OCI-LY1 (cell line): Measurements from ENCODE around the gene FBN2.

ENCODE experiments used
- H2AFZ ChIP-seq: fragments of 200-600 bp; sonication (generic), shearing (Covaris generic); 2 replicates; pipeline ENCODE4 v1.6.0; 2014; ENCODE audit warnings: antibody characterized with exemption, mild to moderate bottlenecking, low read length
- H3F3A ChIP-seq: fragments of 200-600 bp; sonication (generic), shearing (Covaris generic); 2 replicates; pipeline ENCODE4 v1.6.0; 2014; ENCODE audit warnings: mild to moderate bottlenecking, antibody characterized with exemption, low read length, moderate library complexity; ENCODE audit not compliant: insufficient read depth
- H3K27ac ChIP-seq: fragments of 200-600 bp; sonication (generic); 2 replicates; pipeline ENCODE4 v1.5.1; 2014; ENCODE audit warnings: low read length, mixed run types, mild to moderate bottlenecking, low read depth; ENCODE audit not compliant: poor library complexity, severe bottlenecking
- H3K27me3 ChIP-seq: fragments of 200-600 bp; sonication (generic); 2 replicates; pipeline ENCODE4 v1.6.0; 2014; ENCODE audit warnings: antibody characterized with exemption, mild to moderate bottlenecking, low read length, moderate library complexity; ENCODE audit not compliant: insufficient read depth
- H3K36me3 ChIP-seq: fragments of 200-600 bp; sonication (generic); 2 replicates; pipeline ENCODE4 v1.6.1; 2014; ENCODE audit warnings: mild to moderate bottlenecking, antibody characterized with exemption, low read length, moderate library complexity, mixed read lengths; ENCODE audit not compliant: insufficient read depth
- H3K4me1 ChIP-seq: fragments of 200-600 bp; sonication (generic); 2 replicates; pipeline ENCODE4 v1.5.1; 2014; ENCODE audit warnings: mild to moderate bottlenecking, low read length, moderate library complexity; ENCODE audit not compliant: insufficient read depth, severe bottlenecking
- H3K4me2 ChIP-seq: fragments of 200-600 bp; sonication (generic), shearing (Covaris generic); 2 replicates; pipeline ENCODE4 v1.6.1; 2014; ENCODE audit warnings: low read length
- H3K4me3 ChIP-seq: fragments of 200-600 bp; sonication (generic); 2 replicates; pipeline ENCODE4 v1.5.1; 2014; ENCODE audit warnings: low read length, low read depth, mild to moderate bottlenecking, mixed read lengths; ENCODE audit not compliant: poor library complexity, severe bottlenecking
- H3K79me2 ChIP-seq: fragments of 200-600 bp; shearing (Covaris generic); 2 replicates; pipeline ENCODE4 v1.6.1; 2016; ENCODE audit warnings: mixed run types, low read length, mixed read lengths; ENCODE audit not compliant: insufficient read depth
- H3K9ac ChIP-seq: fragments of 200-600 bp; sonication (generic), shearing (Covaris generic); 2 replicates; pipeline ENCODE4 v1.6.1; 2014; ENCODE audit warnings: mild to moderate bottlenecking, low read length, mixed read lengths
- H3K9me2 ChIP-seq: fragments of 200-600 bp; sonication (generic), shearing (Covaris generic); 2 replicates; pipeline ENCODE4 v1.6.1; 2014; ENCODE audit warnings: low read depth, mild to moderate bottlenecking, low read length, mixed read lengths
- H3K9me3 ChIP-seq: fragments of 200-600 bp; shearing (Covaris generic); 2 replicates; pipeline ENCODE4 v1.6.1; 2014; ENCODE audit warnings: low read length, mixed read lengths
- H4K20me1 ChIP-seq: fragments of 200-600 bp; sonication (generic), shearing (Covaris generic); 2 replicates; pipeline ENCODE4 v1.6.0; 2016; ENCODE audit warnings: mild to moderate bottlenecking, low read length; ENCODE audit not compliant: insufficient read depth
- CTCF ChIP-seq: fragments of 200-600 bp; sonication (generic), shearing (Covaris generic); IDR thresholded peaks from 2 replicates; pipeline ENCODE4 v1.5.1; 2017; ENCODE audit warnings: mild to moderate bottlenecking, antibody characterized with exemption, low read length, moderate library complexity, mixed read lengths
- EZH2 ChIP-seq: fragments of 200-600 bp; sonication (generic), shearing (Covaris generic); IDR thresholded peaks from 2 replicates; pipeline ENCODE4 v1.8.0; 2017; ENCODE audit warnings: borderline replicate concordance, mixed run types, mild to moderate bottlenecking, antibody characterized with exemption, low read length, moderate library complexity, mixed read lengths

The FBN2 gene

GRCh38 chr5:128413356-128413755 is 124.7 kb downstream of the FBN2 start:
- Histone ChIP-seq H3K4me1 (no peaks in the 10 kb centered on the region), H2AFZ (no peak overlapping the region), H4K20me1 (no peaks in the 10 kb centered on the region), H3K36me3 (no peaks in the 10 kb centered on the region), H3K9ac (no peak overlapping the region), H3K27me3 (no peaks in the 10 kb centered on the region), H3K9me2 (no peaks in the 10 kb centered on the region), H3K9me3 (no peaks in the 10 kb centered on the region), H3K27ac (no peak overlapping the region), H3K4me3 (no peak overlapping the region), H3F3A (no peaks in the 10 kb centered on the region), H3K79me2 (no peaks in the 10 kb centered on the region), H3K4me2 (no peak overlapping the region)
- TF ChIP-seq EZH2 (no peak), CTCF (no peak)

GRCh38 chr5:128412145-128412930 is 125.7 kb downstream of the FBN2 start:
- Histone ChIP-seq H3K9me2 (no peaks in the 10 kb centered on the region), H3K9ac (no peak overlapping the region), H4K20me1 (no peaks in the 10 kb centered on the region), H3K4me3 (no peak overlapping the region), H3K9me3 (no peaks in the 10 kb centered on the region), H3K27ac (no peak overlapping the region), H3K4me2 (no peak overlapping the region), H2AFZ (no peak overlapping the region), H3K79me2 (no peaks in the 10 kb centered on the region), H3K36me3 (no peaks in the 10 kb centered on the region), H3K27me3 (no peaks in the 10 kb centered on the region), H3F3A (no peaks in the 10 kb centered on the region), H3K4me1 (no peaks in the 10 kb centered on the region)
- TF ChIP-seq EZH2 (no peak), CTCF (no peak)

- Histone ChIP-seq H2AFZ (no peak overlapping the region), H3K9me3 (no peaks in the 10 kb centered on the region), H3K9me2 (no peaks in the 10 kb centered on the region), H3K9ac (no peak overlapping the region), H3K79me2 (no peaks in the 10 kb centered on the region), H3F3A (no peaks in the 10 kb centered on the region), H3K4me3 (no peak overlapping the region), H3K36me3 (no peaks in the 10 kb centered on the region), H4K20me1 (no peaks in the 10 kb centered on the region), H3K27me3 (no peaks in the 10 kb centered on the region), H3K4me1 (no peaks in the 10 kb centered on the region), H3K4me2 (no peak overlapping the region), H3K27ac (no peak overlapping the region)
- no peak for TF ChIP-seq EZH2
- TF ChIP-seq CTCF: no peak
Observed at GRCh38 chr5:128409166-128409800, 128.8 kb downstream of the FBN2 start.
